WERI-Rb-1 (cell line): Measurements from ENCODE around the gene NLN.
"Not testable (repeated sequence)": the region's sequence is repeated elsewhere in the genome, so short reads cannot be mapped to it uniquely, and the experiment has no call there.

Source experiments
- DNase-seq: peaks from one replicate; pipeline ENCODE4 v3.0.0-alpha.2; 2020
- H3K27ac ChIP-seq: fragments of 250-450 bp; sonication (Bioruptor Pico); 2 replicates; pipeline ENCODE4 v1.5.1; 2020; ENCODE audit warnings: mild to moderate bottlenecking, moderate library complexity
- H3K27me3 ChIP-seq: fragments of 250-450 bp; sonication (Bioruptor Pico); 2 replicates; pipeline ENCODE4 v1.5.1; 2021; ENCODE audit warnings: mild to moderate bottlenecking, low read depth, moderate library complexity; ENCODE audit not compliant: insufficient read depth, severe bottlenecking
- H3K36me3 ChIP-seq: fragments of 250-450 bp; sonication (Bioruptor Pico); 2 replicates; pipeline ENCODE4 v1.5.1; 2020; ENCODE audit warnings: mild to moderate bottlenecking, moderate library complexity
- H3K4me3 ChIP-seq: 2 replicates; pipeline ENCODE4 v1.5.1; 2011; ENCODE audit warnings: low read depth, mild to moderate bottlenecking, control low read depth, low read length
- H3K9me3 ChIP-seq: fragments of 250-450 bp; sonication (Bioruptor Pico); 2 replicates; pipeline ENCODE4 v1.5.1; 2021; ENCODE audit warnings: mild to moderate bottlenecking, moderate library complexity; ENCODE audit not compliant: severe bottlenecking
- TF ChIP-seq, protein P1 (sequence below): IDR thresholded peaks from 2 replicates; pipeline ENCODE4 v1.5.1; 2011; ENCODE audit warnings: low read depth, mild to moderate bottlenecking, control low read depth, inconsistent platforms, low read length

NLN gene

DNA sequence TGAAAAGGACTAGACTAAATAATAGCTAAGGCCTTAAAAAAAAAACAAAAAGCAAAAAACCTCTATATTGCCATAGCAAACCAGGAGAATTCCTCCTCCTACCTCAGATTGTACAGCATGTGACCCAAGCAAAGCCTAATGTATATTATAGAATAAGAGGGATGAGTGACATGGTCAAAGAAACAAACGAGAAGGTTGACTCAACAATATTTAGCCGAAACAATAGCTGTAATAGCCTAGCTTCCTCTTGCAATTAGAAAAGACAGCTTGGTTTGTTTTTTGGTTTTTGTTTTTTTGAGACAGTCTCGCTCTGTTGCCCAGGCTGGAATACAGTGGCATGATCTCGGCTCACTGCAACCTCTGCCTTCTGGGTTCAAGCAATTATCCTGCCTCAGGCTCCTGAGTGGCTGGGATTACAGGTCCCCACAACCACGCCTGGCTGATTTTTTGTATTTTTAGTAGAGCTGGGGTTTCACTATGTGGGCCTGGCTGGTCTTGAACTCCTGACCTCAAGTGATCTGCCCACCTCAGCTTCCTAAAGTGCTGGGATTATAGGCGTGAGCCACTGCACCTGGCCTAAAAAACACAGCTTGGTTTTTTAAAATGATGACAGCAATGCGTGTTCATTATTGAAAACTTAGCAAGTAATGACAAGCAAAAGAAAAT is 5.6 kb downstream of the NLN start:
- Histone ChIP-seq H3K4me3 (no peak overlapping the region), H3K36me3 (peaks cover 6% of the 10 kb centered on the region; the same call in 1 of the 2 replicates), H3K9me3 (no peaks in the 10 kb centered on the region), H3K27me3 (no peaks in the 10 kb centered on the region), H3K27ac (no peak overlapping the region)
- DNase-seq, result no peak
- TF ChIP-seq, protein P1, sequence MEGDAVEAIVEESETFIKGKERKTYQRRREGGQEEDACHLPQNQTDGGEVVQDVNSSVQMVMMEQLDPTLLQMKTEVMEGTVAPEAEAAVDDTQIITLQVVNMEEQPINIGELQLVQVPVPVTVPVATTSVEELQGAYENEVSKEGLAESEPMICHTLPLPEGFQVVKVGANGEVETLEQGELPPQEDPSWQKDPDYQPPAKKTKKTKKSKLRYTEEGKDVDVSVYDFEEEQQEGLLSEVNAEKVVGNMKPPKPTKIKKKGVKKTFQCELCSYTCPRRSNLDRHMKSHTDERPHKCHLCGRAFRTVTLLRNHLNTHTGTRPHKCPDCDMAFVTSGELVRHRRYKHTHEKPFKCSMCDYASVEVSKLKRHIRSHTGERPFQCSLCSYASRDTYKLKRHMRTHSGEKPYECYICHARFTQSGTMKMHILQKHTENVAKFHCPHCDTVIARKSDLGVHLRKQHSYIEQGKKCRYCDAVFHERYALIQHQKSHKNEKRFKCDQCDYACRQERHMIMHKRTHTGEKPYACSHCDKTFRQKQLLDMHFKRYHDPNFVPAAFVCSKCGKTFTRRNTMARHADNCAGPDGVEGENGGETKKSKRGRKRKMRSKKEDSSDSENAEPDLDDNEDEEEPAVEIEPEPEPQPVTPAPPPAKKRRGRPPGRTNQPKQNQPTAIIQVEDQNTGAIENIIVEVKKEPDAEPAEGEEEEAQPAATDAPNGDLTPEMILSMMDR, result no peak

DNA sequence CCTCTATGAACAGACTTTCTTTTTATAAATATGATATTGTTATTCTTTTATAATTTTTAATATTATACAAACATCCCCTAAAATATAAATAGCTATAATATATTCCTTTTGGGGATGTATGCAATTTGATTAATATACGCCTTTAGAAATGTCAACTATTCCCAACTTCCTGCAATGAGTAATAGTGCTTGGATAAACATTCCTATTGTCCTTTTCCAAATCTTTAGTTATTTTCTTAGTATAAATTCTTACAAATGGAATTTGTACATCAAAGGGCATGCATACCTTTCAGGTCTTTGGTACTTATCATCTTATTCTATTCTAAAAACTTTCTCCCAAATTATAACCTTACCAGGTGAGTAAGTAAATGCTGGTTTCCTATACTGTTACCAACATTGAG is 6.2 kb downstream of the NLN start:
- TF ChIP-seq, protein P1, result no peak
- H3K4me3 ChIP-seq, result no peak overlapping the region
- H3K27ac ChIP-seq, result no peak overlapping the region
- peaks cover 6% of the 10 kb centered on the region; the same call in 1 of the 2 replicates for H3K36me3 ChIP-seq
- no peak for DNase-seq
- H3K27me3 ChIP-seq, result no peaks in the 10 kb centered on the region
- no peaks in the 10 kb centered on the region for H3K9me3 ChIP-seq

DNA sequence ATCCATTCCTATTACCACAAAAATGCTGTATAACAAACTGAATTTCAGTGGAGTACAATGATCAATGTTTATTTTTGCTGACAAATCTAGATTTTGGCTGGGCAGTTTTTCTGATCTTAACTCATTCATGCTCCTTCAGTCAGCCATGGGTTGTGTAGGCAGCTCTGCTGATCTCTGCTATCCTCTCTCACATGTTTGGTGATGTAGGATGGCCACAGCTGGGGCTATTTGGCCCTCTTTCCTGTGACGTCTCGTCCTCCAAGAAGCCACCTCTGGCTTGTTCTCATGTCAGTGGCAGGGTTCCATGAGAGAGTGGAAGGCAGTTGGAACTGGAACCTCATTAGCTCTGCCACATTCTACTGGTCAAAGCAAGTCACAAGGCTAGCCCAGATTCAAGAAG is 8.9 kb downstream of the NLN start:
- Histone ChIP-seq H3K27me3 (no peaks in the 10 kb centered on the region), H3K36me3 (no peaks in the 10 kb centered on the region), H3K4me3 (no peak overlapping the region), H3K27ac (no peak overlapping the region), H3K9me3 (no peaks in the 10 kb centered on the region)
- no peak for DNase-seq
- TF ChIP-seq, protein P1, result no peak

DNA sequence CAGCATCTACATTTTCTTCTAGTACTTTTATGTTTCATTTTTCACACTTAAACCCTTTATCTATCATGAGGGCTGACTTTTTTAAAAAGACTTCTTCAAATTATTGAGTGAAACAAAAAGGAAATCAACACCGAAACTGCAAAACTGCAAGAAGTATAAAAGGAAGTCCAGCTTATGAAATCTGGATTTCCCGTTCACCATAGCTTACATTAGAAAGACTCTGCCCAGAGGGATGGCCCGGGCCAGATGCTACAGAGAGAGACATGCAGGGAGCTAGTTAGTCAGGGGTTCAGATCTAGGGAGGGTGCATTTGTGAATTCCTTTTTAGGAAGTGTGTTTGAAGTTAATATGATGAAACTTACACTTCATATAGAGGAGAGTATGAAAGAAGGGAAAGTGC is 10.0 kb downstream of the NLN start:
- not testable (repeated sequence) for H3K36me3 ChIP-seq, H3K27me3 ChIP-seq, H3K4me3 ChIP-seq, H3K9me3 ChIP-seq, DNase-seq, H3K27ac ChIP-seq

DNA sequence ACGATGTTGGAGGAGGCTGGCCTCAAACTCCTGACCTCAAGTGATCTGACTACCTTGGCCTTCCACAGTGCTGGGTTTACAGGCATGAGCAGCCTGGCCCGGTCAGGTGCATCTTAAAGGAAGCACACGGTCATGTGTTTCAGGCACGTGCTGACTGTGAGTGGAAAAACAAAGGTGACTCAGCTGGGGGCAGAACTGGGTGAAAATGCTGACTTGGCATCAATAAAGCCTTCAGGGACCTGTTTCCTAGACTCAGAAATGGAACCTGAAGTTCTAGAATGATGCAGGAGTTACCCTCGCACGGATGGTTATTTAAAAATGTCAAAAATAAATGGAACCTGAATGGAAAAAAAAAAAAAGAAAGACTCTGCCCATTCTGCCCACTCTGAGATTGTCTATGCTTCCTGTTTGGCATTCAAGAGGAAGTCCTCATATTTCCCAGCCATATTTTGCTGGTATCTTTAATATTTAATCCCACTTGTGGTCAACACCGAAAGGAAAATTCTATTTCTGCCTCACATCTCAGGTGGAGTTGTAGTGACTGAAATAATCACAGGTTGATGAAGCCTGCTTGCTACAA is 12.3 kb downstream of the NLN start:
- not testable (repeated sequence) for H3K9me3 ChIP-seq, H3K27ac ChIP-seq, DNase-seq

DNA sequence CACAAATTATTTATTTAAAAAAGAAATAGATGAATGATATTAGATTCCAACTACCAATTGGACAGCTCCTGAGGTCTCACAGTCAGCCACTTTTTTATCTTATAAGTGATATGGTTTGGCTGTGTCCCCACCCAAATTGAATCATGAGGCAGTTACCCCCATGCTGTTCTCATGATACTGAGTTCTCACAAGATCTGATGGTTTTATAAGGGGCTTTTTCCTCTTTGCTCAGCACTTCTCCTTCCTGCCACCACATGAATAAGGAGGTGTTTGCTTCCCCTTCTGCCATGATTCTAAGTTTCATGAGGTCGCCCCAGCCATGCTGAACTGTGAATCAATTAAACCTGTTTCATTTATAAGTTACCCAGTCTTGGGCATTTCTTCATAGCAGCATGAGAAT is 12.9 kb downstream of the NLN start:
- H3K36me3 ChIP-seq, result no peaks in the 10 kb centered on the region
- H3K27me3 ChIP-seq, result no peaks in the 10 kb centered on the region
- DNase-seq, result no peak
- H3K9me3 ChIP-seq, result no peaks in the 10 kb centered on the region
- H3K27ac ChIP-seq, result no peak overlapping the region
- no peak overlapping the region for H3K4me3 ChIP-seq
- TF ChIP-seq, protein P1, result no peak

More for the DNA sequence above, 12.3 kb downstream of the NLN start:
- H3K4me3 ChIP-seq, H3K27me3 ChIP-seq, H3K36me3 ChIP-seq: not testable (repeated sequence)

DNA sequence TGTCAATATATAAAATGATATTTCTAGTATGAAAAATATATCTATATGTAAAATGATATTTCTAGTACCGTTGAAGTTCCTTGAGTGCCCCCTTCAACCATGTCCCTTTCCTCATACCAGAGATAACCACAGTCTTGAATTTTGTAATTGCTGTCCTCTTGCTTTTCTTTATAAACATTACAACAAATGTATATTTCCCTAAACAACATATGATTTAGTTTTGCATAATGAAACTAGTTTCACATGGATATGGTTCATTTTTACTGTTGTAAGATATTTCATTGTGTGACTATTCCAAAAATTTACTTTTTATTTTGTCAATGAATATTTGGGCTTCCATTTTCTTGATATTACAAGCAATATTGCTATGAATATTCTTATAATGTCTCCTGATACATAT is 14.0 kb downstream of the NLN start:
- Histone ChIP-seq H3K36me3 (no peaks in the 10 kb centered on the region), H3K9me3 (no peaks in the 10 kb centered on the region), H3K4me3 (no peak overlapping the region), H3K27ac (no peak overlapping the region), H3K27me3 (no peaks in the 10 kb centered on the region)
- TF ChIP-seq, protein P1, result no peak
- no peak for DNase-seq
